ENCODE results near the gene NES.

NES gene

GRCh38 chr1:156662005-156662799, 15.0 kb downstream of the NES start:
- peak; percentile 24 for DNase-seq (ENCODE audit: low read depth, low spot score)

GRCh38 chr1:156660752-156661112, 16.5 kb downstream of the NES start:
- no peak for DNase-seq (ENCODE audit: low read depth, low spot score)

- DNase-seq (ENCODE audit: low read depth, low spot score): peak; percentile 99
These were observed 17.0 kb downstream of the NES start for GRCh38 chr1:156659988-156660751.

- no peak for DNase-seq (ENCODE audit: low read depth, low spot score)
These were observed 17.6 kb downstream of the NES start for GRCh38 chr1:156659661-156659987.

GRCh38 chr1:156658945-156659574, 18.1 kb downstream of the NES start:
- DNase-seq (ENCODE audit: low read depth, low spot score): no peak

GRCh38 chr1:156658496-156658895, 18.7 kb downstream of the NES start:
- no peak for DNase-seq (ENCODE audit: low read depth, low spot score)

- DNase-seq (ENCODE audit: low read depth, low spot score): no peak
These were observed 19.4 kb downstream of the NES start for GRCh38 chr1:156657741-156658319.

- peak; percentile 84 for DNase-seq (ENCODE audit: low read depth, low spot score)
These were observed 20.1 kb downstream of the NES start for GRCh38 chr1:156656806-156657740.

- no peak for DNase-seq (ENCODE audit: low read depth, low spot score)
These were observed 21.2 kb downstream of the NES start for GRCh38 chr1:156655904-156656516.

- no peak for DNase-seq (ENCODE audit: low read depth, low spot score)
These were observed 21.9 kb downstream of the NES start for GRCh38 chr1:156655151-156655903.

- no peak for DNase-seq (ENCODE audit: low read depth, low spot score)
These were observed 22.5 kb downstream of the NES start for GRCh38 chr1:156654700-156655099.

GRCh38 chr1:156652992-156653355, 24.2 kb downstream of the NES start:
- DNase-seq (ENCODE audit: low read depth, low spot score): no peak

GRCh38 chr1:156652131-156652991, 24.8 kb downstream of the NES start:
- peak; percentile 67 for DNase-seq (ENCODE audit: low read depth, low spot score)

- peak; percentile 19 for DNase-seq (ENCODE audit: low read depth, low spot score)
These were observed 28.3 kb downstream of the NES start for GRCh38 chr1:156648951-156649350.

- DNase-seq (ENCODE audit: low read depth, low spot score): no peak
These were observed 28.7 kb downstream of the NES start for GRCh38 chr1:156648496-156648895.

GRCh38 chr1:156647351-156647750, 29.9 kb downstream of the NES start:
- DNase-seq (ENCODE audit: low read depth, low spot score): no peak

GRCh38 chr1:156646738-156647211, 30.4 kb downstream of the NES start:
- DNase-seq (ENCODE audit: low read depth, low spot score): no peak

GRCh38 chr1:156645666-156646065, 31.5 kb downstream of the NES start:
- DNase-seq (ENCODE audit: low read depth, low spot score): no peak

- DNase-seq (ENCODE audit: low read depth, low spot score): no peak
These were observed 32.2 kb downstream of the NES start for GRCh38 chr1:156645056-156645455.
